Measurements from ENCODE around the gene CAPS.
"Not testable (repeated sequence)": the region's sequence is repeated elsewhere in the genome, so short reads cannot be mapped to it uniquely, and the experiment has no call there.

The CAPS gene

DNA sequence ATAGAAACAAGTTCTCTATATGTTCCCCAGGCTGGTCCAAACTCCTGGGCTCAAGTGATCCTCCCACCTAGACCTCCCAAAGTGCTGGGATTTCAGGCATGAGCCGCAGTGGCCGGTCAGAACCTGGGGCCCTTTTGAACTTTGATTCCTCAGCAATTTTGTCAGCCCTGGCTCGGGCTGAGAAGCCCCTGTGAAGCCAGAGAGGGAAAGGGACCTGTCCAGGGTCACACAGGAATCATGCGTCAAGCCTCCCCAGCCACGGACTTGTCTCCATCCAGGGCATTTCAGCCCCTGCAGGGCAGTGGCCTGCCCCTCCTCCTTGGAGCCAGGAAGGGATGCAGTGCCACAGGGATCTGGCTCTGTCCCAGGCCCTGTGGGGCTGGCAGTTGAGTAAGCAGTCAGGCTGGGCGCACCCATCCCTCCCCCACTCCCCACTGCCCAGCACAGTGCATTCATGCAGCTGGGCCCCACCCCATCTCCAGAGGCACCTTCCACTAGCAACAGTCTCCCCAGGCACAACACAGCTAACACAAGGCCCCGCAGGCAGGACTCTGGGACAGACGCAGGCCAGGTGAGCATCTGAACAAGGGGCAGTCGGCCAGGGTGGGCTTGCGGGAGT is at the start of gene CAPS:
Gene CAPS, plus strand, starts transcription at position 516 of the 619 bp plus-strand sequence. CDS start 153 bp downstream, outside the sequence.
- no peak for DNase-seq

DNA sequence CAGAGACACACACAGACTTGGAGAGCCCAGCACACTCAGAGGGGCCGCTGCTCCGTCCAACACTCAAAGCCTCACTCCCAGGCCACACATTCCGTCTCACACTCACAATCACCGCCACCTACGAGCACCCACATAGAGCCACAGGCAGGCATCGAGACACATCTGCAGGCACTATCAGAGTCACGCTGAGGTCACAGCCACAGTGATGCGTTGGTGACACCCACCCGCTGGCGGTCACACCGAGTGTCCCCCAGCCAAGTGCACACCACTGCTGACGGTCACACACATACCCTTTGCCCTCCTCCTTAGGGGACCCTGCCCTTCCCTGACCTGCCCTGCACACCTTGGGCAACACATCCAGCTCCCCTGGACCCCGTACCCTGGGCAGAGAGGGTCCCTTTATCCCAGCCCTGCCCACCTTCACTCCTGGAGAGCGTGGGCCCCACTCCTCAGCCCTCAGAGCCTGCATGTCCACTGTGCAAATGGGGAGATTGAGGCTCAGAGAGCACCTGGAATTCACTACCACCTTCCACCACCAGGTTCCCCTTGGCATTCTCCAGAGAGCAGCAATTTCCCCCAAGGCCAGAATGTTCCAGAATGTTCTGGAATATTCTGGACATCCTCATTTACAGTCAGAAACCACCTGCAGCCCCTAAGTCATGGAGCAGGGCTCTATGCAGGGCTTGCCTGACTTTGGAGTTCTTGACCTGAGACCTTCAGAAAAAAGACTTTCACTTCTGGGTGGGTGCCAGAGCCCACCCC is 49.1 kb upstream of the CAPS start:
- no peak for DNase-seq

DNA sequence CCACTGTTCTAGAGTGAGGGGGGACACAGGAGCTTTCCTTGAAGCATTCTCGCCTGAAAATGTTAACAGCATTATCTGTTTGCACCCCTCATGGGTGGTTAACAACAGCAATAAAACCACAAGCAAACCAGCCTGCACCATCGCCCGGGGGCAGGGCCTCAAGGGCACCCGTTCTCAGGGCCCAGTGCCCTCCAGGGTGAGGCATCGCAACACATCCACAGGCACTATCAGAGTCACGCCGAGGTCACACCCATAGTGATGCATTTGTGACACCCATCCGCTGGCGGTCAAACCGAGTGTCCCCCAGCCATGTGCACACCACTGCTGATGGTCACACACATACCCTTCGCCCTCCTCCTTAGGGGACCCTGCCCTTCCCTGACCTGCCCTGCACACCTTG is 48.3 kb upstream of the CAPS start:
- DNase-seq, result no peak

- DNase-seq, result no peak
These were observed 46.6 kb upstream of the CAPS start for GRCh38 chr19:5867201-5868136.

DNA sequence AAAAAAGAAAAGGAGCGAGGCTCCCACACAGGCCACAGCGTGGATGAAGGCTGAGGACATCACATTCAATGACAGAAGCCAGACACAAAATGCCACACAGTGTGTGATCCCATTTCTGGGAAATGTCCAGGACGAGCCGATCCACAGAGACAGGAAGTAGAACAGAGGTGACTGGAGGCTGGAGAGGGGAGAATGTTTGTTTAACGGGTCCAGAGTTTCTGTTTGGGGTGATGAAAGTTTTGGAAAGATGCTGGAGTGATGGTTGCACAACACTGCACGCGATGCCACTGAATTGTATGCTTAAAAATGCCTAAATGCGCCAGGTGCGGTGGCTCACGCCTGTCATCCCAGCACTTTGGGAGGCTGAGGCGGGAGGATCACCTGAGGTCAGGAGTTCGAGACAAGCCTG is 43.1 kb upstream of the CAPS start:
- DNase-seq, result no peak

DNA sequence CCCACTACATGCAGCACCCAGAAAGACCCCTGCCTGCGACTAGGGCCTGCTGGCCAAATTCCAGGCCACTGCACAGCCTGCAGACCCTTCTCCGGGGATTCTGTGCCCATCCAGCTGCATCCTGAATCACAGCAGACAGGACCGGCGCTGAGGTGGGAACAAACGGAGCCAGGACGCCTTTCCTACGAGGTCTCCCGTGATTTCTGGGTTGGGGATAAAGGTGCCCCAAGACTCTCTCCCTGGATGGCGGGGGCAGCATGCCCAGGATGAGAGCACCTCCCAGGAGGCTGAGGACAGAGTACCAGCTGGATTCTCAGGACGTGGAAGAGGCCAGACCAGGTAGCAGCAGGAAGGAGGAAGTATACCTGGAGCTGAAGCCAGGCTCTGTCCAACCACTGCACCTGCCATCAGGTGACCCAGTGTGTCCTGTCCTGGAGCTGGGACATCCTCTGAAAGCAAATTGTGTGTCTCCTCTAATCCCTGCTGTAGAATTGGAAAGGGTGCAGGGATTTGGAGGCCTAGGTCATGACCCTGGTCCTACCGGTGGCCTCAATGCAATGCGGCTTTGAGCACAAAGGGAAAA is 40.3 kb upstream of the CAPS start:
- no peak for DNase-seq

DNA sequence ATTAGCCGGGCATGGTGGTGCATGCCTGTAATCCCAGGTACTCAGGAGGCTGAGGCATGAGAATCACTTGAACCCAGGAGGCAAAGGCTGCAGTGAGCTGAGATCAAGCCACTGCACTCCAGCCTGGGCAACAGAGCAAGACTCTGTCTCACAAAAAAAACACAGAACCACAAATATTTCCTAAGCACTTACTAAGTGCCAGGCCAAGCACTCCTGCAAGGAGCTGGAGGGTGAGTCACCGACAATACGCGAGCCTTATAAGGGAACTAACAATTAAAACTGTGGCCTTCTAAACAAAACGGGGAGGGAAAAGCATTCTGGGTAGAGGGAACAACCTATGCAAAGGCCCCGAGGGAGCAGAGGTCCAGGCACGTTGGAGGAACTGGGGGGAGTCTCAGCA is 39.6 kb upstream of the CAPS start:
- not testable (repeated sequence) for DNase-seq

- DNase-seq, result no peak
These were observed 36.6 kb upstream of the CAPS start for GRCh38 chr19:5877427-5877826.

DNA sequence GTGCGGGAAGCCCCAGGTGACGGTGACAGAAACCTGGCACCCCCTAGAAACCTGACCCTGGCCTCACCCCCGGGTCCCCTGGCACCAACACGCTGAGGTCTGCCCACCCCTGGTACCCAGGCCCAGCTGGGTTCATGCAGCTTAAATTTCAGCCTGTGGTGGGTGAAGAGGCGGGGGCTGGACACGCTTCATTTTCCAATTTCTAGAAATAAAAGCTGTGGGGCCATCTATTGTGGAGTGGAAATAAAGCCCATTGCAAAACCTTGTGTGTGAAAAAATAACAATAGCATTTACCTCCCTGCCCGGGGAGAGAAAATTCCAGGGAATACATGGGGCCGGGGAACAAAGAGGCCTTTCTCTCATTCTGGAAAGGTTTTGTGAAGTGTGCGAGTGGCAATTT is 36.2 kb upstream of the CAPS start:
- DNase-seq, result no peak

GRCh38 chr19:5880196-5880595 is 33.9 kb upstream of the CAPS start:
- DNase-seq, result no peak

DNA sequence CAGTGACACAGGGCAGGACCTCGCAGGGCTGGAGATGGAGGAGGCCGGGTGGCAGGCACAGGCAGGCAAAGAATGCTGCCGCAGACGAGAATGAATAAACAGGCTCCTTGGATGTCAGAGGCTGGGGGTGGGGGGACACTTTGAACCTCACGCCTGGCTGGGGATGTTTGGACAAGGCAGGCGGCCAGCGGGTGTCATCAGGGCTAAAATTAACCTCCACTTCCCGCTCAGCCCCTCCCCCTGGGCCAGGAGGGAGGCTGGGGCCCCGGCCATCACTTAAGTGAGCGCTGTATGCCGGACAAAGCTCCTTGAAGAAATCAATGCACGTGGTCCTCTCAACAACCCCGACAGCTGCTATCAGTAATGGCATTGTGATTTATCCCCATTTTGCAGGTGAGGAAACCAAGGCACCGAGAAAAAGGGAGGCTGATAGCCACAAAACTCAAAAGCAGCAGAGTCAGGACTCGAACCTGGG is 33.4 kb upstream of the CAPS start:
- DNase-seq, result no peak

- no peak for DNase-seq
These were observed 32.3 kb upstream of the CAPS start for GRCh38 chr19:5881543-5882299.

DNA sequence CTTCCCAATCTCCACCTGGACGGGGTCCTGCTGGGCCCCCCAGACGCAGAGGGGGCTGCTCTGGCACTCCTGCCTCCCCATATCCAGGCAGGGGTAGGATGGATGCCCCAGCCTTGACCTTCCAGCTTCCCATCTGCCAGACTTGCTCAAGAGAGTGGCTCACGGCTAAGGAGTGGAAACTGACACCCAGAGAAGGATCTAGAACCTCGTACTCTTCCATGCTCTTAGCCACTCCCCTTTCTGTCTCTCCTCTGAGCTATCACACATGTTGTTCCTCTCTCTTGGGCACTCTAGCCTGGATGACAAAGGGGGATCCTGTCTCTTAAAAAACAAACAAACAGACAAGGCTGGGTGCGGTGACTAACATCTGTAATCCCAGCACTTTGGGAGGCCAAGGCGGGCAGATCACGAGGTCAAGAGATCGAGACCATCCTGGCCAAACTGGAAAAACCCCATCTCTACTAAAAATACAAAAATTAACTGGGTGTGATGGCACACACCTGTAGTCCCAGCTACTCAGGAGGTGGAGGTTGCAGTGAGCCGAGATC is 31.6 kb upstream of the CAPS start:
- no peak for DNase-seq

GRCh38 chr19:5883157-5883873 is 30.7 kb upstream of the CAPS start:
- not testable (repeated sequence) for DNase-seq

DNA sequence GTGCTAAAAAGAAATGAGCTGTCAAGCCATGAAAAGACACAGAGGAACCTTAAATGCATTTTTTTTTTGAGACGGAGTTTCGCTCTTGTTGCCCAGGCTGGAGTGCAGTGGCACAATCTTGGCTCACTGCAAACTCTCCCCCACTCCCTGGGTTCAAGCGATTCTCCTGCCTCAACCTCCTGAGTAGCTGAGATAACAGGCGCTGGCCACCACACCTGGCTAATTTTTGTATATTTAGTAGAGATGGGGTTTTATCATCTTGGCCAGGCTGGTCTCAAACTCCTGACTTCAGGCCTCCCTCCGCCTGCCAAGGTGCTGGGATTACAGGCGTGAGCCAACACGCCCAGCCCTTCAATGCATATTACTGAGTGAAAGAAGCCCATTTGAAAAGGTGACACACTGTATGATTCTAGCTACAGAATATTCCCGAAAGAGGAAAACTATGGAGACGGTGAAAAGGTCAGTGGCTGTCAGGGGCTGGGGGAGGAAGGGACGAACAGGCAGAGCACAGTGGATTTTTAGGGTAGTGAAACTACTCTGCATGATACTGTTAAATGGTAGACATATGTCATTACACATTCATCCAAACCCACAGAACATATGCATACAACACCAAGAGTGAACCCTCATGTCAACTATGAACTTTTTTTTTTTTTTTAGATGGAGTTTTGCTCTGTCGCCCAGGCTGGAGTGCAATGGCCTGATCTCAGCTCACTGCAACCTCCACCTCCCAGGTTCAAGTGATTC is 29.8 kb upstream of the CAPS start:
- not testable (repeated sequence) for DNase-seq

GRCh38 chr19:5889288-5889971 is 24.6 kb upstream of the CAPS start:
- DNase-seq, result no peak

DNA sequence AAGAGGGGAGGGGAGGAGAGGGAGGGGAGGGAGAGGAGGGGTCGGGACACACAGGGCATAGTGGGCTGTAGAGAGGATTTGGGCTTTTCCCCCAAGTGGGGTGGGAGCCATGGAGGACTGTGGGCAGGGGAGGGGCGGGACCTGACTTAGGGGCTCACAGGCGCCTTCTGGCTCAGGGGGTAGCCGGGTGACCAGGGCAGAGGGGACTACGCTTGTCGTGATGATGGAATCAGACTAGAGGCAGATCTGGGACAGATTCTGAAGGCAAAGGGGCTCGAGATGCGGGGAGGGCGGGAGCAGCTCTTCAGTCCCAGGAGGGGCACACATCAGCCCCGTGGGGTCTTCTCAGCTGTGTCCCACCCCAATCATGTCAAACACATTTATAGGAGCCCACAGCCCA is 24.0 kb upstream of the CAPS start:
- DNase-seq, result no peak

DNA sequence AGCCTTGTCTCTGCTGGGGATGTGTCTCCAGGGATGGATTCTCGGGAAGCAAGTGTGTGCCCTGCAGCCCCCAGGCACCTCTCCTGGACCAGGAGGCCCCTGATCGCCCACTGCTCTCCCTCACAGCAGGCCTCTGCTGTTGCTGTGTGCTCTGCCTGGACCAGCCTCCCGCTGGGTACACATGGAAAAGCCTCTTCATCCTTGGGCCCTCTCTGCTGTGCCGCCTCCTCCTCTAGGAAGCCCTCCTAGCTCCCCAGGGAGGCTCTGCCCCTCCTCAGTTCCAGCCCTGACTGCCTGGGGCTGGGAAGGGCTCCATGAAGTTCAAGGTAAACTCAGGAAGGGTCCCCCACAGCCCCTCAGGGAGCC is 22.5 kb upstream of the CAPS start:
- DNase-seq, result no peak

DNA sequence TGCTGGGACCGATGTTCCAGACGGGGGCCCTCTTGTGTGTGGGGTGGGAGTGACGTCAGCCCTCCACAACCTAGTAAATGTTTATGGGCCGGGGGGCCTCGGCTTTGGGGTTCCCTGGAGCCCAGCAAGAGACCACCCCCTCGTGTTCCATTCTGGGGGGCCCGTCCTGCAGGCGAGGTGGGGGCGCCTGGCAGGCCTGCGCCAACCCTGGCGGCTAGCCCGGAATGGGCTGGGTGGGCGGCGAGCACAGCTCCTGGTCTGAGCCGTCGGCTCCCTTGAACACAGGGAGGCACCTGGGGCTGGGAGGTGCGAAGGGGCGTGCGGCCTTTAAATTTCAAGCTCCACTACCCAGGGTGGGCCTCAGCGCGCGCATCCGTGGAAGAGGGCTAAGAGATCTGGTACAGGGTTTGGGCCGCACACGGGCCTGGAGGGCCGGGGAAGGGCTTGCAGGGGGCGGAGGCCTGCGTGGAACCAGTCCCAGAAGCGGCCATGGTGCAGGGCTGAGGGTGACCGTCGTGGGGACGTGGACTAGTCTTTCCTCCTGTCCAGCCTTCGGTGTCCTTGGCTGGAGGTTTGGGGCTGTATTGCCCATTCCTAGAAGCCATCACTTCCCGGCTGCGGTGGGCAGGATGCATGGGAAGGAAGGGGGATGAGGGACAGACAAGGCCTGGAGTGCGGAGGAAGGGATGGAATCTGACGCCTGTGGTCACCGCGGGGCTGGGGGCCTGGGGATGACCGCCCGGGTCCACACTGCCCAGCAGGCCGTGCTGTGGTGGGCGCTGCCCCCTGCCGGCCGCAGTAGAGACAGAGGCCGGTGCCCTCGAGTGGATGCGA is 21.9 kb upstream of the CAPS start:
- DNase-seq, result peak; percentile 28

Data from stimulated activated CD4-positive, alpha-beta T cell treated with anti-CD3 and anti-CD28 coated beads, Interleukin-4, amount 100 ng/mL, for 1 hour (primary cell).